Stimulated activated CD4-positive, alpha-beta T cell treated with anti-CD3 and anti-CD28 coated beads, Interleukin-2, amount 100 ng/mL, for 24 hours (primary cell): ENCODE measurements around the gene LRRC4C.
"Not testable (repeated sequence)": the region's sequence is repeated elsewhere in the genome, so short reads cannot be mapped to it uniquely, and the experiment has no call there.

Experiments used
- DNase-seq, 2 donors: peaks; one replicate each; pipeline ENCODE4 v3.0.0-alpha.2; 2020

LRRC4C gene

DNA sequence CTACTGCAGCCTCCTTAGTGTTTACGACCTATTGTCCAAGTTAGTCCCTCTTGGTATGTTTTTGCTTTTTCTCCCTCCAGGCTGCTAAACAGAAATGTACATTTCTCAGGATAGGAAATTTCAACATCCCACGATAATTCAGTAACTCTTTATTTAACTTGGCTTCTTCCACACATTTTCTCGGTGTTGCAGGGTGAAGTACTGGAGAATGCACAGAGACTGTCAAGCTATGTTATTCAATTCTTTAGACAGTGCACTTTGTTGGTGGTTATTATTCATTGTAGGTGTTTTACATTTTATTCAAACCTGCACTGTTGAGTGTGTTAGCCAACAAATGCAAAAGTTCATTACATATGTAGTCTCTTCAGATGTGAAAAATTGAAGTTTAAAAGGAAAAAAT, 839.8 kb downstream of the LRRC4C start:
- DNase-seq, result no peak

DNA sequence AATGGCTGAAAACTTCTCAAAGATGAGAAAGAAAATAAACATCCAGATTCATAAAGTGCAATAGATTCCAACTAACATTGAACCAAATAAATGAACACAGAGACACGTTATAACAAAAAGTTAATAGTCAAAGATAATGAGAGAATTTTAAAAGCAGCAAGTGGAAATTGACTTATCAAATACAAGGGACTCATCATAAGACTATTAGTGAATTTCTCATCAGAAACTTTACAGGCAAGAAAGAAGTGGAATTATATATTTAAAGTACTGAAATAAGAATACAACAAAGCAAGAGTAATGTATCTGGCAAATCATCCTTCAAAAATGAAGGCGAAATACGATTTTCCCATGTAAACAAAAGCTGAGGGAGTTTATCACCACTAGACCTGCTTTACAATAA, 852.7 kb downstream of the LRRC4C start:
- DNase-seq, result no peak

DNA sequence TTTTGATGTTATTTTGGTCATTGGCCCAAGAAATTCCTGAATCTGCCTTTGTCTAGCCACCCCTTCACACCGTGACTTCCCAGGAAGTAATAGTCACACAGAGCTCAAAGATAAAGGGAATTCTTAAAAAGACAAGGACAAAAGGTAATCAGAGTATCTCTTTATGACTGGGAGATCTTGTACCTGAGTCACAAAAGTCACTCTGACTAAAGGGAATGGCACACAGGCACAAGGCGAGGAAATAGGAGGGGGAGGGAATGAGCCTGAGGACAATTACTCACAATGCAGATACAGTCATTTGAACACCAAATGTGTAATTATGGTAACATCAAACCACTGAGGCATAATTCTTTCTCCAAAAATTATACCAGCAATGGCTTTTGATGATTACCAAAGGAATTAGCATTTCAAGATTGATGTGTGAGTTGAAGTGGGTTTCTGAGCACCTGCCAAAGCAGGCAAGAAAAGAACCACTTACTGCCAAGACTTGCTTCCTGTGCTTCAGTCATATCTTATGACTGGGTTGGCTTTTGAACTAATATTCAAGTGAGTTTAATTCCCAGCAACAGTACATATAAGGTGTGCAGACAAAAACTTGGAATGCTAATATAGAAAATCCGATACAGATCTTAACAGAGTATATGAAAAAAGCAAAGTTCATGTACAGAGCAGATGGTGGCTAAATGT, 856.4 kb downstream of the LRRC4C start:
- no peak for DNase-seq

DNA sequence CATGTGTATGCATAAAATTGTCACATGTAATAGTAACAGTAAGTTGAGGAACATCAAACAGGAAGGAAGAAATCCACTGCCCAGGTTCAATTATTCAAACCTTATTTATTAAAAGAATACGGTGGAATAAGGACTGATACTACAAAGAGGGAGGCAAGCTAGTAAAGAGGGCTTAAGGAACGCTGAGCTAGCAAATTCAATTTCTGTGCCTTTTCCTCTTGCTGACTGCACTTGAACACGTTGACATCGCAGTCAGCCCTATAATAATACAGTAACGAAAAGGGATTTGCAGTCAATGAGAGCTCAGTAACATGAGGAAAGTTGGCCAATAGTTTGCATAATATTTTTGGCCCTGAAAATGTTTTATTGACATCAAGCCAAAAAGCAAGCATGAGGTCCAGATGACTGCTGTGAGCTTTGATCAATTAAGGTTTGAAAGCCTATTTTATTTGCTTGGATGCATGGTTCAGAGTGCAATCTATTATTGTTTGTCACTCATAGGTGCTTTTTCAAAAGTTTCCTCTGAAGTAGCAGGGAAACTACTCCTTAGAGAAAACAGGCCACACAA, 861.8 kb downstream of the LRRC4C start:
- DNase-seq, result no peak

- DNase-seq, result no peak
Measured at GRCh38 chr11:40573254-40573891, 886.1 kb downstream of the LRRC4C start.

- no peak for DNase-seq
Measured at GRCh38 chr11:40569947-40570531, 889.4 kb downstream of the LRRC4C start.

- no peak for DNase-seq
Measured at GRCh38 chr11:40567392-40567791, 892.1 kb downstream of the LRRC4C start.

DNA sequence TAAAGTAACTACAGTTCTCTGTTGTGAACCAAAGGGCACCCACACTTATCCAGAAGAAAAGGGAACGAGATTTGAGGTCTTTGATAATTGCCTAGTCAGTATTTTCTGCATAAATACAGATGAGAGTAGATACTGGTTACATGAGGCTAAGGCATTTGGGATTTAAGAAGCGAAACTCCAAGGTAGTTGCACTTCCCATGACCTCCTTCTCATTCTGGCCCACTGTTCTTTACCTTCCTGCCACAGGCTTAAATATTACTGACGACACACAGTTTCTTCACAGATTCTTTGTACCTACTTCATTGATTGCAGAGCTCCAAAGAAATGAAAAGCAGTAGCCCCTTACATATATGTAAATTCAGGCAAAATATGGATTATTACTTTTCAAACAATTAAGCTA, 915.3 kb downstream of the LRRC4C start:
- DNase-seq, result no peak

GRCh38 chr11:40542821-40543220, 916.6 kb downstream of the LRRC4C start:
- DNase-seq, result no peak

GRCh38 chr11:40537734-40538133, 921.7 kb downstream of the LRRC4C start:
- DNase-seq, result no peak

GRCh38 chr11:40522080-40522479, 937.4 kb downstream of the LRRC4C start:
- DNase-seq, result not testable (repeated sequence)

DNA sequence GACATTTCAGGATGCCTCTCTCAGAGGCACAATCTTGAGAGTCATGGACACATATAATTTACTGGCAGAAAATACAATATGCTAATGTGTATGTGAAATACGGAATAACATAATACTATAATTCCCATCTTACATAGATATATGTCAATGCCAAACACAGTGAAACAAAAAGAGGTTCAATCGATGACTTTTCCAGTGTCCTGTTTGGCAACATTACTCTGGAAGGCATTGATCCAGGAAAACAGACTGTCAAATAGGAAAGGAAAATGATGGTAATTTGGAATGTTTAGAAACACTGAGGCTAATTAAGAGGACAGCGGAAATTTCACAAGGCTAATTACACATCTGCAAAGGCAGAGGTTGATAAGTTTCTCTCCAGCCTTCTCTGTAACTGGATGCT, 942.3 kb downstream of the LRRC4C start:
- no peak for DNase-seq

DNA sequence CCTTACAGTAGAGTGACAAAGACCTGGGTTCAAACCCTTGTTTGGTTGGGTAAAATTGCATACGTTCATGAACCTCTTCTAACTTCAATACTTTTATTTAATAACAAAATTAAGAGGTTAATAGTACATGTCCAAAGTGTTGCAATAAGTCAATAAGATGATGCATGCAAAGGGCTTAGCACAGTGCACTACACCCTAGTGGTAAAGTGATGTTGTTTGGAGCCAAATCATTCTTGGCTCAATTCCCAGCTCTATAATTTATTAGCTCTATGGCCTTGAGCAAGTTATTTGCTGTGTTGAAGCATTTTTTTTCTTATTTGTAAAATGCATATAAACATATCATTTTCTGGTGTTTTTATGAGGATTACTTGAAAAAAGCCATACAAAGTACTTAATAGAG, 945.3 kb downstream of the LRRC4C start:
- DNase-seq, result no peak

GRCh38 chr11:40513281-40513680, 946.2 kb downstream of the LRRC4C start:
- DNase-seq, result no peak

DNA sequence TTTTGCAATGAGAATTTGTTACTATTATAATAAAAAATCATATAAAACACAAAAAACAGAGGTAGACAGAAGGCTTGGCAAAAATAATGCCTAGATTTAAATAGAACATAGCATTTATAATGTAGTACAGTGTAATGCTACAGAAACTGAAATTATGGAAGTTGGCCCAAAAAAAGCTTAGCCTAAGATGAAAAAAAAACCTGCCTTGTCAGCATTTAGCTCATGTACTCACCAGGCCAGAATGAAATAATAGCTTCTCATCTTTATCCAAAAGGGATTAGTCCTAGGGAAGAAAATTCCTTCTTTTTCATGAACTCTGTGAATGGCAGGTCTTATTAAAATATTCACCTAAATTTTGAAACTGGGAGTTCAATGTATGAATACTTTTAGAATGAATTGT, 951.1 kb downstream of the LRRC4C start:
- DNase-seq, result no peak

DNA sequence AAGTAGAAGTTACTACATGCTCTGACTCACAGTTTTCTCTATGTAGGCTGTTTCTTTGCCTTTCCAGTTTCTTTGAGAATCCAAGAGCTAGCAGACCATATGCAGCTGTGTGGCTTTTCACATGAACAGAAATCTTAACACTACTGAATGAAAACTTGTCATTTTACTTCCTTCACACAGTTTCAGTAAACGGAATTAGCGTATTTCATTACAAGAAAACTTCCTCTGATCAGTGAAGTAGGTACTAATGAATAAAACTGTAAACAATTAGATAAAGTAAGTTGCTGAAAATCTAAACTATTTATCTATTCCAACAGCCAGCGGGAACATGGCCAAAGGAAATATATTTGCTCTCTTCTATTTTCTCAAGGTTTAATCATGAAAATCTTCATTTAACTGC, 953.2 kb downstream of the LRRC4C start:
- DNase-seq, result no peak

DNA sequence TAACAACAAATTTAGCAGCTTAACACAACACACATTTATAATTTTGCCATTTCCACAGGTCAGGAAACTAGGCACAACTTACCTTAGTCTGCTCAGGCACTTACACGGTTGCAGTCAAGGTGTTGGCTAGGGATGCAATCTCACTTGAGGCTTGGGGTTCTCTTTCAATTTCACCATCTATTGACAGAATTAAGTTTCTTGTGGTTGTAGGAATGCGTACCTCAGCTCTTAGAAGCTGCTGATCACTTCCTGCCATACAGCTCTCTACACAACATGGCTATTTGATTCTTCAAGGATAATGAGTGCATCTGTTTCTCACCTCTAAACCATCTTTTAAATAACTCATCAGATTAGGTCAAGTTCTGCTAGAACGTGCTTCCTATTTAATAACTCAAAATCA, 968.1 kb downstream of the LRRC4C start:
- DNase-seq, result no peak

GRCh38 chr11:40467771-40468170, 991.7 kb downstream of the LRRC4C start:
- no peak for DNase-seq

DNA sequence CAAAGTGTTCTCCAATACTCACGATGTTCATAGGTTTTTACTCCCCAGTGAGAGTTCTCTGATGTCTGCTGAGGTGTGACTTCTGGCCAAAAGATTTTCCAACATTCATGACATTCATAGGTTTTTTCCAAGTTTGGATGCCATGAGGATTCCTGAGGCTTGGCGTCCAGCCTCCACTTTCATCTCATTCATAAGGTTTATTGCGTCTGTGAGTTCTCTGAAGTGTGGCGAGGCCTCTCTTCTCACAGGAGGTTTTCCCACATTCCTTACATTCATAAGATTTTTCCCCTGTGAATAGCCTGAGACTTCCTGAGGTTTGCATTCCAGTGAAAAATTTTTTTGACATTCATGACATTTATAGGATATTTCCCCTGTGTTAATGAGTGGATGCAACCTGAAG, 1014.1 kb downstream of the LRRC4C start:
- no peak for DNase-seq

GRCh38 chr11:40444151-40444550, 1015.3 kb downstream of the LRRC4C start:
- no peak for DNase-seq

DNA sequence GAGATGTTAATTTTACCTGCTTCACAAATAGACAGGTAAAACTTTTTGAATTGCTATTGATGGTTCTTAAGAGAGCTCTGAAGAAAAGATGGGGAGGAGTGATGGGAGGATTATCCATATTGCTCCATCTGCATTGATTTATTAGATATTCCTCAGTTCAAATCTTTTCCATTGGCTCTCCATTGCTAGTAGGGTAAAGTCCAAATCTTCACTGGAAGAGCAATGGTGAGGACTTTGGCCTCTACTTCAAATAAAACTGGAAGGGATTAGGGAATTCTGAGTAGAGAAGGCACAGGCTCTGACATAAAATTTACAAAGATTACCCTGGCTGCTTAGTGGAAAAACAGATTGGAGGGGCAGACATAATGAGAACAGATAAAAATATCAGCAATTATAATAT, 1024.1 kb downstream of the LRRC4C start:
- no peak for DNase-seq

GRCh38 chr11:40434926-40435325, 1024.5 kb downstream of the LRRC4C start:
- DNase-seq, result no peak

GRCh38 chr11:40432358-40432757, 1027.1 kb downstream of the LRRC4C start:
- DNase-seq, result no peak

GRCh38 chr11:40425168-40425567, 1034.3 kb downstream of the LRRC4C start:
- no peak for DNase-seq
